HepG2 (cell line): ENCODE measurements around the gene ETV6. TPM values are rescaled to one million over a fixed set of nuclear protein-coding genes. Genes with fewer than 3 reads are reported as not detected.

Experiments used
- FOSL2 ChIP-seq: sonication (generic); formaldehyde crosslinking; IDR thresholded peaks from 2 replicates; pipeline ENCODE4 v1.4.0; 2020; ENCODE audit warnings: missing genetic modification reagents
- HMG20A ChIP-seq: IDR thresholded peaks from 2 replicates; pipeline ENCODE4 v1.6.1; 2016; ENCODE audit warnings: borderline replicate concordance
- LCORL ChIP-seq, 2 experiments: fragments of 450-650 bp in 1 of 2; sonication (generic) in 1 of 2; formaldehyde crosslinking in 1 of 2; IDR thresholded peaks; 2 replicates each; pipeline versions ENCODE4 v1.5.0 to v1.6.1; 2017 to 2020; ENCODE audit warnings: antibody characterized with exemption in 1 of 2, missing genetic modification reagents in 1 of 2
- RFXANK ChIP-seq: IDR thresholded peaks from 2 replicates; pipeline ENCODE4 v1.6.1; 2016
- SIN3A ChIP-seq: IDR thresholded peaks from 2 replicates; pipeline ENCODE4 v1.6.1; 2011; ENCODE audit warnings: low read depth, mild to moderate bottlenecking, control low read depth, low read length, borderline replicate concordance
- polyA plus RNA-seq, 8 experiments: library from polyadenylated mRNA; depleted of rRNA in 3 of 8; stranded (reverse) in 7 of 8; unstranded in 1 of 8; fragments of >200 nt; fragmentation: Illumina TruSeq in 4 of 8; extraction: Trizol in 4 of 8; gene quantifications; 2 replicates each; pipeline versions ENCODE4 v1.2.1 to v1.2.3, GENCODE V29; 2011 to 2016; ENCODE audit warnings: low read depth in 4 of 8, missing spikeins in 1 of 8, mixed read lengths in 1 of 8; ENCODE audit not compliant: insufficient read depth in 1 of 8
- total RNA-seq, 5 experiments: library from RNA; depleted of rRNA; stranded (reverse); fragments of >200 nt; fragmentation: Illumina TruSeq; extraction: Trizol; gene quantifications; 2 replicates each; pipeline ENCODE4 v1.2.3, GENCODE V29; 2016; ENCODE audit warnings: low read depth in 1 of 5
- TF ChIP-seq, protein P1 (sequence below): sonication (generic); formaldehyde crosslinking; conservative IDR thresholded peaks from 2 replicates; pipeline ENCODE4 v1.4.0; 2020; ENCODE audit warnings: missing genetic modification reagents
- TF ChIP-seq, protein P2 (sequence below): sonication (generic); formaldehyde crosslinking; IDR thresholded peaks from 2 replicates; pipeline ENCODE4 v1.4.0; 2020; ENCODE audit warnings: missing genetic modification reagents
- TF ChIP-seq, protein P3 (sequence below): sonication (generic); formaldehyde crosslinking; IDR thresholded peaks from 2 replicates; pipeline ENCODE4 v1.4.0; 2020; ENCODE audit warnings: mild to moderate bottlenecking, missing genetic modification reagents, borderline replicate concordance
- TF ChIP-seq, protein P4 (sequence below): IDR thresholded peaks from 2 replicates; pipeline ENCODE4 v1.6.1; 2016; ENCODE audit warnings: mild to moderate bottlenecking
- TF ChIP-seq, protein P5 (sequence below): sonication (generic); formaldehyde crosslinking; conservative IDR thresholded peaks from 2 replicates; pipeline ENCODE4 v1.4.0; 2020; ENCODE audit warnings: mild to moderate bottlenecking, missing genetic modification reagents, moderate library complexity

ETV6 gene
- total and polyA plus RNA-seq, 2 of the 13 experiments (the other 11 are each of a cell fraction or from before 2014, with no cell fraction given) = 2.2 to 3.0 TPM

DNA sequence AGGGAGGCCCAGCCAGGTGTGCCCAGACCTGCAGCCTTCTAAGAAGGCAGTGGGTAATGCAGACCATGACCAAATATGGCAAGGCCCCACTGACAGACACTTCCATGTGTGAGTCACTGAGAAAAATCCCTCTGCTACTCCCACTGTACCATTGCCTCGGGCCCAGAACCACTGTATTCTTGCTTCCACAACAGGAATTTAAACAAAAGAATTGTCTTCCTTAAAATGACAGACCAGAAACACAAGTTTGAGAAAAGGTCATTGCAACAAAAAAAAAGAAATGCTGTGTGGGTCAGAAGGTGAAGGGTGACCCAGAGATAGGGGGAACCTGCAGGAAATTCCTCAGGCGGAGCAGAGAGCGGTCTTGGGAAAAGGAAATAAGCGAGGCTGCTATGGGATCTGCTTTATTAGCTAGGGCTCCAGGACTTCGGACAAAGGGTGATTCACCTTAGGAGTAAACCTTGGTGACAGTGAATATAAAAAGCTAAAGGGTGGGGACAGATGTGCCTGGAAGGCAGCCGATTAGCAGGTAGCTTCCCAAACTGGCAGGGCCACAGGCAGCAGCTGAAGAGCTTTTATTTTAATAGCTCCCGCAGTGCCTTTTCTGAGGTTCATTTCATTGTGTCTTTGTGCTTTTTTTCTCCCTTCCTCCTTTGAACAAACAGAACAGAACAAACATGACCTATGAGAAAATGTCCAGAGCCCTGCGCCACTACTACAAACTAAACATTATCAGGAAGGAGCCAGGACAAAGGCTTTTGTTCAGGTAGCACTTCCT, 236.0 kb downstream of the ETV6 start (continued):
- TF ChIP-seq, protein P1, sequence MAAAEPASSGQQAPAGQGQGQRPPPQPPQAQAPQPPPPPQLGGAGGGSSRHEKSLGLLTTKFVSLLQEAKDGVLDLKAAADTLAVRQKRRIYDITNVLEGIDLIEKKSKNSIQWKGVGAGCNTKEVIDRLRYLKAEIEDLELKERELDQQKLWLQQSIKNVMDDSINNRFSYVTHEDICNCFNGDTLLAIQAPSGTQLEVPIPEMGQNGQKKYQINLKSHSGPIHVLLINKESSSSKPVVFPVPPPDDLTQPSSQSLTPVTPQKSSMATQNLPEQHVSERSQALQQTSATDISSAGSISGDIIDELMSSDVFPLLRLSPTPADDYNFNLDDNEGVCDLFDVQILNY (CRISPR knock-in tag) = no peak
- TF ChIP-seq SIN3A = no peak
- TF ChIP-seq, protein P2, sequence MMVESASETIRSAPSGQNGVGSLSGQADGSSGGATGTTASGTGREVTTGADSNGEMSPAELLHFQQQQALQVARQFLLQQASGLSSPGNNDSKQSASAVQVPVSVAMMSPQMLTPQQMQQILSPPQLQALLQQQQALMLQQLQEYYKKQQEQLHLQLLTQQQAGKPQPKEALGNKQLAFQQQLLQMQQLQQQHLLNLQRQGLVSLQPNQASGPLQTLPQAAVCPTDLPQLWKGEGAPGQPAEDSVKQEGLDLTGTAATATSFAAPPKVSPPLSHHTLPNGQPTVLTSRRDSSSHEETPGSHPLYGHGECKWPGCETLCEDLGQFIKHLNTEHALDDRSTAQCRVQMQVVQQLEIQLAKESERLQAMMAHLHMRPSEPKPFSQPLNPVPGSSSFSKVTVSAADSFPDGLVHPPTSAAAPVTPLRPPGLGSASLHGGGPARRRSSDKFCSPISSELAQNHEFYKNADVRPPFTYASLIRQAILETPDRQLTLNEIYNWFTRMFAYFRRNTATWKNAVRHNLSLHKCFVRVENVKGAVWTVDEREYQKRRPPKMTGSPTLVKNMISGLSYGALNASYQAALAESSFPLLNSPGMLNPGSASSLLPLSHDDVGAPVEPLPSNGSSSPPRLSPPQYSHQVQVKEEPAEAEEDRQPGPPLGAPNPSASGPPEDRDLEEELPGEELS (CRISPR knock-in tag) = peak; percentile 75; the same call in 1 of the 2 replicates
- no peak for TF ChIP-seq RFXANK (CRISPR knock-in tag)
- TF ChIP-seq, protein P3, sequence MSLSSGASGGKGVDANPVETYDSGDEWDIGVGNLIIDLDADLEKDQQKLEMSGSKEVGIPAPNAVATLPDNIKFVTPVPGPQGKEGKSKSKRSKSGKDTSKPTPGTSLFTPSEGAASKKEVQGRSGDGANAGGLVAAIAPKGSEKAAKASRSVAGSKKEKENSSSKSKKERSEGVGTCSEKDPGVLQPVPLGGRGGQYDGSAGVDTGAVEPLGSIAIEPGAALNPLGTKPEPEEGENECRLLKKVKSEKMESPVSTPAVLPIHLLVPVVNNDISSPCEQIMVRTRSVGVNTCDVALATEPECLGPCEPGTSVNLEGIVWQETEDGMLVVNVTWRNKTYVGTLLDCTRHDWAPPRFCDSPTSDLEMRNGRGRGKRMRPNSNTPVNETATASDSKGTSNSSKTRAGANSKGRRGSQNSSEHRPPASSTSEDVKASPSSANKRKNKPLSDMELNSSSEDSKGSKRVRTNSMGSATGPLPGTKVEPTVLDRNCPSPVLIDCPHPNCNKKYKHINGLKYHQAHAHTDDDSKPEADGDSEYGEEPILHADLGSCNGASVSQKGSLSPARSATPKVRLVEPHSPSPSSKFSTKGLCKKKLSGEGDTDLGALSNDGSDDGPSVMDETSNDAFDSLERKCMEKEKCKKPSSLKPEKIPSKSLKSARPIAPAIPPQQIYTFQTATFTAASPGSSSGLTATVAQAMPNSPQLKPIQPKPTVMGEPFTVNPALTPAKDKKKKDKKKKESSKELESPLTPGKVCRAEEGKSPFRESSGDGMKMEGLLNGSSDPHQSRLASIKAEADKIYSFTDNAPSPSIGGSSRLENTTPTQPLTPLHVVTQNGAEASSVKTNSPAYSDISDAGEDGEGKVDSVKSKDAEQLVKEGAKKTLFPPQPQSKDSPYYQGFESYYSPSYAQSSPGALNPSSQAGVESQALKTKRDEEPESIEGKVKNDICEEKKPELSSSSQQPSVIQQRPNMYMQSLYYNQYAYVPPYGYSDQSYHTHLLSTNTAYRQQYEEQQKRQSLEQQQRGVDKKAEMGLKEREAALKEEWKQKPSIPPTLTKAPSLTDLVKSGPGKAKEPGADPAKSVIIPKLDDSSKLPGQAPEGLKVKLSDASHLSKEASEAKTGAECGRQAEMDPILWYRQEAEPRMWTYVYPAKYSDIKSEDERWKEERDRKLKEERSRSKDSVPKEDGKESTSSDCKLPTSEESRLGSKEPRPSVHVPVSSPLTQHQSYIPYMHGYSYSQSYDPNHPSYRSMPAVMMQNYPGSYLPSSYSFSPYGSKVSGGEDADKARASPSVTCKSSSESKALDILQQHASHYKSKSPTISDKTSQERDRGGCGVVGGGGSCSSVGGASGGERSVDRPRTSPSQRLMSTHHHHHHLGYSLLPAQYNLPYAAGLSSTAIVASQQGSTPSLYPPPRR (CRISPR knock-in tag) = peak; percentile 39; the same call in 1 of the 2 replicates
- TF ChIP-seq, protein P4, sequence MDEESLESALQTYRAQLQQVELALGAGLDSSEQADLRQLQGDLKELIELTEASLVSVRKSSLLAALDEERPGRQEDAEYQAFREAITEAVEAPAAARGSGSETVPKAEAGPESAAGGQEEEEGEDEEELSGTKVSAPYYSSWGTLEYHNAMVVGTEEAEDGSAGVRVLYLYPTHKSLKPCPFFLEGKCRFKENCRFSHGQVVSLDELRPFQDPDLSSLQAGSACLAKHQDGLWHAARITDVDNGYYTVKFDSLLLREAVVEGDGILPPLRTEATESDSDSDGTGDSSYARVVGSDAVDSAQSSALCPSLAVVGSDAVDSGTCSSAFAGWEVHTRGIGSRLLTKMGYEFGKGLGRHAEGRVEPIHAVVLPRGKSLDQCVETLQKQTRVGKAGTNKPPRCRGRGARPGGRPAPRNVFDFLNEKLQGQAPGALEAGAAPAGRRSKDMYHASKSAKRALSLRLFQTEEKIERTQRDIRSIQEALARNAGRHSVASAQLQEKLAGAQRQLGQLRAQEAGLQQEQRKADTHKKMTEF (CRISPR knock-in tag) = peak; percentile 33; the same call in 1 of the 2 replicates
- peak; percentile 62; the same call in 1 of the 2 replicates for TF ChIP-seq HMG20A (CRISPR knock-in tag)
- TF ChIP-seq, protein P5, sequence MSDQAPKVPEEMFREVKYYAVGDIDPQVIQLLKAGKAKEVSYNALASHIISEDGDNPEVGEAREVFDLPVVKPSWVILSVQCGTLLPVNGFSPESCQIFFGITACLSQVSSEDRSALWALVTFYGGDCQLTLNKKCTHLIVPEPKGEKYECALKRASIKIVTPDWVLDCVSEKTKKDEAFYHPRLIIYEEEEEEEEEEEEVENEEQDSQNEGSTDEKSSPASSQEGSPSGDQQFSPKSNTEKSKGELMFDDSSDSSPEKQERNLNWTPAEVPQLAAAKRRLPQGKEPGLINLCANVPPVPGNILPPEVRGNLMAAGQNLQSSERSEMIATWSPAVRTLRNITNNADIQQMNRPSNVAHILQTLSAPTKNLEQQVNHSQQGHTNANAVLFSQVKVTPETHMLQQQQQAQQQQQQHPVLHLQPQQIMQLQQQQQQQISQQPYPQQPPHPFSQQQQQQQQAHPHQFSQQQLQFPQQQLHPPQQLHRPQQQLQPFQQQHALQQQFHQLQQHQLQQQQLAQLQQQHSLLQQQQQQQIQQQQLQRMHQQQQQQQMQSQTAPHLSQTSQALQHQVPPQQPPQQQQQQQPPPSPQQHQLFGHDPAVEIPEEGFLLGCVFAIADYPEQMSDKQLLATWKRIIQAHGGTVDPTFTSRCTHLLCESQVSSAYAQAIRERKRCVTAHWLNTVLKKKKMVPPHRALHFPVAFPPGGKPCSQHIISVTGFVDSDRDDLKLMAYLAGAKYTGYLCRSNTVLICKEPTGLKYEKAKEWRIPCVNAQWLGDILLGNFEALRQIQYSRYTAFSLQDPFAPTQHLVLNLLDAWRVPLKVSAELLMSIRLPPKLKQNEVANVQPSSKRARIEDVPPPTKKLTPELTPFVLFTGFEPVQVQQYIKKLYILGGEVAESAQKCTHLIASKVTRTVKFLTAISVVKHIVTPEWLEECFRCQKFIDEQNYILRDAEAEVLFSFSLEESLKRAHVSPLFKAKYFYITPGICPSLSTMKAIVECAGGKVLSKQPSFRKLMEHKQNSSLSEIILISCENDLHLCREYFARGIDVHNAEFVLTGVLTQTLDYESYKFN (CRISPR knock-in tag) = peak; percentile 85
- TF ChIP-seq FOSL2 = peak; percentile 36
- TF ChIP-seq LCORL (IDR thresholded peaks at IDR 0.05) = no peak
- TF ChIP-seq LCORL (CRISPR knock-in tag; IDR thresholded peaks at IDR 0.05) = peak; percentile 63
